Ovary (tissue), 9 donors: ENCODE measurements around the gene DHRS7B. TPM values are rescaled to one million over a fixed set of nuclear protein-coding genes. Genes with fewer than 3 reads are reported as not detected.

Source experiments
- DNase-seq, 5 donors: peaks; one replicate each; pipeline ENCODE4 v3.0.0-alpha.2; 2019 to 2020
- H3K27ac ChIP-seq, 2 donors: fragments of 200-600 bp; one replicate each; pipeline versions ENCODE4 v1.5.1 to v1.8.0; 2019 to 2022
- H3K27me3 ChIP-seq: fragments of 200-600 bp; one replicate; pipeline ENCODE4 v1.8.0; 2022
- H3K36me3 ChIP-seq: fragments of 200-600 bp; sonication (generic); one replicate; pipeline ENCODE4 v1.5.1; 2019
- H3K4me1 ChIP-seq: one replicate; pipeline ENCODE4 v1.8.1; 2013; ENCODE audit warnings: mild to moderate bottlenecking, moderate library complexity; ENCODE audit not compliant: insufficient read depth
- H3K4me3 ChIP-seq: fragments of 200-600 bp; sonication (generic); one replicate; pipeline ENCODE4 v1.5.1; 2017
- H3K9me3 ChIP-seq, 2 donors: fragments of 200-600 bp in 1 of 2; sonication (generic) in 1 of 2; one replicate each; pipeline versions ENCODE4 v1.5.1 to v1.8.1; 2013 to 2019; ENCODE audit warnings: mild to moderate bottlenecking in 1 of 2, moderate library complexity in 1 of 2
- CTCF ChIP-seq, 3 donors: fragments of 450-650 bp in 2 of 3; fragments of 200-600 bp in 1 of 3; IDR thresholded peaks; one replicate each; pipeline versions ENCODE4 v1.5.1 to v1.8.0; 2016 to 2022; ENCODE audit warnings: antibody characterized with exemption in 3 of 3, mild to moderate bottlenecking in 1 of 3
- EP300 ChIP-seq: sonication (generic); formaldehyde crosslinking; IDR thresholded peaks from one replicate; pipeline ENCODE4 v1.6.1; 2017; ENCODE audit warnings: antibody characterized with exemption
- POLR2A ChIP-seq: fragments of 450-650 bp; IDR thresholded peaks from one replicate; pipeline ENCODE4 v1.6.1; 2017; ENCODE audit warnings: antibody characterized with exemption, mild to moderate bottlenecking, moderate library complexity
- WGBS, 3 donors: extraction: QIAGEN DNeasy Blood & Tissue Kit in 1 of 3; methylation state at CpG; one replicate each; pipeline versions ENCODE4 v1.1.5 to v1.1.7; 2013 to 2017; 5-methylcytosine and 5-hydroxymethylcytosine counted together
- intact Hi-C, 4 donors: fragments of 100-400 bp; cut with DNase I; formaldehyde crosslinking; loops; one replicate each; pipeline versions ENCODE4 v1.11.0 to v1.15.1; 2022 to 2023
- polyA plus RNA-seq, 2 donors: library from polyadenylated mRNA; stranded (reverse); fragments of 200-250 nt in 1 of 2; fragments of 350-450 nt in 1 of 2; fragmentation: Illumina TruSeq in 1 of 2; extraction: RNeasy Lipid Tissue Mini Kit (QIAGEN cat#74804) in 1 of 2; gene quantifications; one replicate each; pipeline ENCODE4 v1.2.3, GENCODE V29; 2013 to 2014
- small RNA-seq: library from RNA; depleted of rRNA; stranded (forward); fragments of <200 nt; gene quantifications from one replicate; pipeline ENCODE3, GENCODE V24; 2016
- total RNA-seq, 7 donors: library from RNA; depleted of rRNA in 2 of 7; stranded (reverse); fragments of >200 nt in 2 of 7; fragmentation: NEBNext Ultra II Directional in 3 of 7; extraction: Animal tissue kit (Norgen Biotek cat#: 25700) in 3 of 7; gene quantifications; one replicate each; pipeline versions ENCODE4 v1.1.0 to v1.2.4, GENCODE V29; 2016 to 2023
- donor health status: DM: no; HTN: no; CAD: no; lungs with moderate emphysema.
- donor health status: DM: no; HTN: no; CAD: no.
- donor health status: Bipolar disorder and iron deficiency.
- donor health status: DM: yes; HTN: yes; CAD: no.
- donor health status: DM: no; HTN: no; CAD: no.
- donor health status: DM: yes; HTN: yes; CAD: no.

The DHRS7B gene
- total and polyA plus RNA-seq, 9 donors = 10.7 to 28.3 (median 17.4) TPM

DNA sequence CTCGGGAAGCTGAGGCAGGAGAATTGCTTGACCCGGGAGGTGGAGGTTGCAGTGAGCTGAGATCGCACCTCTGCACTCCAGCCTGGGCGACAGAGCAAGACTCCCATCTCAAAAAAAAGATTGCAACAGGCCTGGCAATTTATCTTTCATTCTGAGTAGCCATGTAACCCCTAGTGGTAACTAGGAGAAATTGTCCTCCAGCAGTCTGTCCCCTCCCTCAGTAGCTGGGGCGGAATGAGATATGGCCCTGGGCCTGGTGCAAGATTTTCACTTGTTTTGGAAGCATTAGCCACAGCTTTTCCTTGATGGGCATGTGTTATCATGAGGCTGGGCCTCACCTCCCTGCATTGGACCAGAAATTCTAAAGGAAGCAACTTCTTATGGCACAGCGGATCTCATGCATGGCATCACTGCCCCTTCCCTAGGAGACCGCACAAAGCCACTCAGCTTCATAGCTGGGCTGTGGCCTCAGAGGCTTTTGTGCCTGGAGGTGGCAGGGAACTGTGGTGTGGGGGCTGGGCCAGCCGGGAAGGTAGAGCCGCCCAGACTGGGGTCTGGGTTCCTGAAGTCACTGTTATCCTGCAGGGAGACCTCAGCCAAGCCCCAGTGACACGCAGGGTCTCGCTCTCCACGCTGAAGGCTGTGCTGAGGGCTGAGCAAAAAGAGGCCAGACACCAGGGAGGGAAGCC is 113.1 kb downstream of the DHRS7B start:
- no peak overlapping the region for H3K4me3 ChIP-seq
- DNase-seq = no peak
- H3K27me3 ChIP-seq = no peaks in the 10 kb centered on the region
- WGBS, 3 donors = 62 to 74% (median 67%) methylated on average over 11 to 12 of the region's 12 CpGs
- no peak for TF ChIP-seq CTCF (IDR thresholded peaks at IDR 0.05)
- no peak for TF ChIP-seq EP300
- H3K27ac ChIP-seq = no peak overlapping the region
- no peaks in the 10 kb centered on the region for H3K9me3 ChIP-seq
- no peaks in the 10 kb centered on the region for H3K36me3 ChIP-seq
- intact Hi-C loops = loop anchor here in 1 of 4 donors (1.0 kb wide), 1 partner anchor 19 kb away; no protein-coding TSS in a partner anchor
- H3K4me1 ChIP-seq = no peaks in the 10 kb centered on the region

DNA sequence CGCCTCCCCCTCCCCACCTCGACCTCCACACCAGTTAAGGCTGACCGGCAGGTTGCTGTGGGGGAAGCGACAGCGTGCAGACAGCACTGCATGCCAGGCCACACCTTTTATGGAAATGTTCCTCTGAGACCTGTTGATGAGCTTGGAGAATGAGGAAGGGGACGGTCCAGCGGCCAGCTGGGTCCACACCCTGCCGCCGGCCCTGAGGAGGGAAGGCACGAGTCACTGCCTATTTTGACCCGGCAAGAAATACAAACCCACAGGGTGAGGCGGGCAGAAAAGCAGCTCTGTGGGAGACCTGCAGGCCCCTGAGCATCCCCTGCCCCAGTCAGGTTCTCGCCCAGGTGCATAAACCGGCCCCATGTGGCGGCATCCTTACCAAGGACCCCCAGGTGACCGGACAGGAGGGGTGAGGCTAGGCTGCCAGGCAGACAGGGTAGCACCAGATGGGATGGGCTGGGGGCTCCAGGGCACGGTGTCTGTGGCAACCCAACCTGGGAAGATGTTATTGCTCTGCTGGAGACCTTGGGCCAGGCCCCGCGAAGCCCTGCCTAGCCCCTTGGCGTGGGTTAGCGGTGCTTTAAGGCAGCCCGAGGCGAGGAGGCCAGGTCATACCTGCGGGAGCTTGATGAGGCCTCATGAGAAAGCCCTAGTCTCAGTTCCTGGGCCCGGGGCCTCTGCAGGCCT is 113.7 kb downstream of the DHRS7B start:
- Histone ChIP-seq H3K9me3 (no peaks in the 10 kb centered on the region), H3K36me3 (no peaks in the 10 kb centered on the region), H3K4me1 (no peaks in the 10 kb centered on the region), H3K27ac (no peak overlapping the region), H3K4me3 (no peak overlapping the region), H3K27me3 (no peaks in the 10 kb centered on the region)
- DNase-seq = no peak
- 67 to 76% (median 74%) methylated on average over 23 to 25 of the region's 25 CpGs for WGBS, 3 donors
- TF ChIP-seq CTCF (IDR thresholded peaks at IDR 0.05) = no peak
- TF ChIP-seq POLR2A = no peak
- no peak for TF ChIP-seq EP300
- intact Hi-C loops = loop anchor here in 1 of 4 donors (1.0 kb wide), 1 partner anchor 19 kb away; no protein-coding TSS in a partner anchor

Small RNA genes within 50 kb of the gene (small RNA-seq; reads per million reads assigned to genes)
- gene RN7SL426P = not detected

Other genes starting within 250 kb of the DHRS7B start
- 100 to 1,000 TPM in 6 of 7 donors, 10 to 100 TPM in 1; 76.7 to 246 (median 197) TPM for gene USP22, start 84.0 kb upstream of the DHRS7B start, total RNA-seq
- 100 to 1,000 TPM in 1 of 2 donors, 10 to 100 TPM in 1; 75.2 to 209 TPM for gene USP22, start 84.0 kb upstream of the DHRS7B start, polyA plus RNA-seq
- gene TMEM11, start 87.2 kb downstream of the DHRS7B start, total RNA-seq = 10 to 100 TPM; 10.5 to 18.5 (median 15.8) TPM
- 10 to 100 TPM; 17.1 to 20.0 TPM for gene TMEM11, start 87.2 kb downstream of the DHRS7B start, polyA plus RNA-seq
- gene NATD1, start 126.4 kb downstream of the DHRS7B start, total RNA-seq = 1 to 10 TPM; 2.8 to 9.0 (median 5.2) TPM
- gene NATD1, start 126.4 kb downstream of the DHRS7B start, polyA plus RNA-seq = 1 to 10 TPM; 6.2 to 6.7 TPM
- gene MAP2K3, start 157.7 kb downstream of the DHRS7B start, total RNA-seq = 10 to 100 TPM in 6 of 7 donors, 1 to 10 TPM in 1; 9.1 to 45.5 (median 18.9) TPM
- 10 to 100 TPM in 1 of 2 donors, 1 to 10 TPM in 1; 9.5 to 11.1 TPM for gene MAP2K3, start 157.7 kb downstream of the DHRS7B start, polyA plus RNA-seq
- gene KCNJ12, start 249.4 kb downstream of the DHRS7B start, total RNA-seq = 1 to 10 TPM in 4 of 7 donors, under 1 TPM in 3; 0.12 to 1.9 (median 1.3) TPM
- under 1 TPM; 0.25 to 0.32 TPM for gene KCNJ12, start 249.4 kb downstream of the DHRS7B start, polyA plus RNA-seq